Measurements from ENCODE around the gene MIAT.

DNA sequence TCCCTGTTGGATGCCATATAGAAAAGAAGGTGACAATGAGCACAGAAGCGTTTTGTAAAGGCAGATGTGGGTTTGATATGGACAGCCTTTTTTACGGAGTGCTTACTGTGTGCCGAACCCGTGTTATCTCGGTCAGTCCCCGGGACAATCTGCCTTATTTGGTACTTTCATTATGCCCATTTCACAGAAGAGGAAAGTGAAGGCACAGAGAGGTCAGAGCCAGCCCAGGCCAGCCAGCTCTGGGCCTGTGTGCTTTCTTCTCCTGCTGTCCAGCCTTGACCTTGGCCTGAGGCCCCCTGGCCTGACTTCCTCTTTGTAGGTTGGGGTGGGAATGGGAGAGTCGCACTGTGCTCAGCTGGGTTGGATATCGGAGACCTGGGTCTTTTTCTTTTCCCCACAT is 38.9 kb upstream of the MIAT start:
- TF ChIP-seq, protein P1, sequence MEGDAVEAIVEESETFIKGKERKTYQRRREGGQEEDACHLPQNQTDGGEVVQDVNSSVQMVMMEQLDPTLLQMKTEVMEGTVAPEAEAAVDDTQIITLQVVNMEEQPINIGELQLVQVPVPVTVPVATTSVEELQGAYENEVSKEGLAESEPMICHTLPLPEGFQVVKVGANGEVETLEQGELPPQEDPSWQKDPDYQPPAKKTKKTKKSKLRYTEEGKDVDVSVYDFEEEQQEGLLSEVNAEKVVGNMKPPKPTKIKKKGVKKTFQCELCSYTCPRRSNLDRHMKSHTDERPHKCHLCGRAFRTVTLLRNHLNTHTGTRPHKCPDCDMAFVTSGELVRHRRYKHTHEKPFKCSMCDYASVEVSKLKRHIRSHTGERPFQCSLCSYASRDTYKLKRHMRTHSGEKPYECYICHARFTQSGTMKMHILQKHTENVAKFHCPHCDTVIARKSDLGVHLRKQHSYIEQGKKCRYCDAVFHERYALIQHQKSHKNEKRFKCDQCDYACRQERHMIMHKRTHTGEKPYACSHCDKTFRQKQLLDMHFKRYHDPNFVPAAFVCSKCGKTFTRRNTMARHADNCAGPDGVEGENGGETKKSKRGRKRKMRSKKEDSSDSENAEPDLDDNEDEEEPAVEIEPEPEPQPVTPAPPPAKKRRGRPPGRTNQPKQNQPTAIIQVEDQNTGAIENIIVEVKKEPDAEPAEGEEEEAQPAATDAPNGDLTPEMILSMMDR (IDR thresholded peaks at IDR 0.05): no peak
- TF ChIP-seq POLR2AphosphoS5 (IDR thresholded peaks at IDR 0.05) (no peak), POLR2A (IDR thresholded peaks at IDR 0.05) (no peak), EP300 (IDR thresholded peaks at IDR 0.05) (no peak)
